ENCODE results near the gene SPAG4. TPM values are rescaled to one million over a fixed set of nuclear protein-coding genes. Genes with fewer than 3 reads are reported as not detected.

Gene SPAG4
- total and polyA plus RNA-seq, 2 donors (not counting 1 experiment from before 2014, with no cell fraction given) = 4.3 to 6.6 TPM

GRCh38 chr20:35582131-35582530, 33.5 kb upstream of the SPAG4 start:
- Histone ChIP-seq H3K27ac (ENCODE audit: insufficient read depth, low read length) (no peak overlapping the region), H3K4me3 (replicated peaks in 1 of 4; ENCODE audit: control extremely low read depth in 1 of 4, insufficient read depth in 1 of 4, low read depth in 3 of 4, low read length in 4 of 4) (no peak overlapping the region), H2AFZ (ENCODE audit: low read length) (no peak overlapping the region), H4K20me1 (ENCODE audit: control insufficient read depth, extremely low read depth, insufficient read depth, low read length) (no peaks in the 10 kb centered on the region), H3K4me2 (ENCODE audit: extremely low read depth, insufficient read depth, low read length) (no peak overlapping the region), H3K79me2 (ENCODE audit: control insufficient read depth, insufficient read depth, low read length) (no peaks in the 10 kb centered on the region), H3K4me1 (ENCODE audit: control insufficient read depth, extremely low read depth, insufficient read depth, low read length) (no peaks in the 10 kb centered on the region), H3K36me3 (ENCODE audit: control insufficient read depth, insufficient read depth, low read length) (no peaks in the 10 kb centered on the region), H3K9me3 (ENCODE audit: control insufficient read depth, insufficient read depth, low read depth, low read length) (no peaks in the 10 kb centered on the region), H3K9ac (ENCODE audit: insufficient read depth, low read length) (no peak overlapping the region), H3K27me3 (ENCODE audit: control insufficient read depth, insufficient read depth, low read length) (peaks cover 2% of the 10 kb centered on the region)
- TF ChIP-seq EZH2 (IDR thresholded peaks at IDR 0.05; ENCODE audit: low read length, missing control alignments) (no peak), CTCF (conservative IDR thresholded peaks at IDR 0.05 in 1 of 2, IDR thresholded peaks at IDR 0.05 in 1 of 2; ENCODE audit: low read depth in 1 of 2, low read length in 2 of 2) (no peak)
- no peak for DNase-seq (ENCODE audit: low read depth in 2 of 2)

GRCh38 chr20:35582741-35583404, 32.8 kb upstream of the SPAG4 start:
- H2AFZ ChIP-seq (ENCODE audit: low read length) = no peak overlapping the region

More at GRCh38 chr20:35582741-35583404, 32.8 kb upstream of the SPAG4 start:
- H3K36me3 ChIP-seq (ENCODE audit: control insufficient read depth, insufficient read depth, low read length) = no peaks in the 10 kb centered on the region
- DNase-seq (ENCODE audit: low read depth in 2 of 2) = no peak
- no peaks in the 10 kb centered on the region for H4K20me1 ChIP-seq (ENCODE audit: control insufficient read depth, extremely low read depth, insufficient read depth, low read length)
- no peak overlapping the region for H3K27ac ChIP-seq (ENCODE audit: insufficient read depth, low read length)
- H3K27me3 ChIP-seq (ENCODE audit: control insufficient read depth, insufficient read depth, low read length) = peaks cover 2% of the 10 kb centered on the region
- no peaks in the 10 kb centered on the region for H3K4me1 ChIP-seq (ENCODE audit: control insufficient read depth, extremely low read depth, insufficient read depth, low read length)
- H3K9me3 ChIP-seq (ENCODE audit: control insufficient read depth, insufficient read depth, low read depth, low read length) = no peaks in the 10 kb centered on the region
- no peak overlapping the region for H3K4me3 ChIP-seq (replicated peaks in 1 of 4; ENCODE audit: control extremely low read depth in 1 of 4, insufficient read depth in 1 of 4, low read depth in 3 of 4, low read length in 4 of 4)
- H3K4me2 ChIP-seq (ENCODE audit: extremely low read depth, insufficient read depth, low read length) = no peak overlapping the region
- H3K79me2 ChIP-seq (ENCODE audit: control insufficient read depth, insufficient read depth, low read length) = no peaks in the 10 kb centered on the region
- no peak for TF ChIP-seq EZH2 (IDR thresholded peaks at IDR 0.05; ENCODE audit: low read length, missing control alignments)
- no peak for TF ChIP-seq CTCF (conservative IDR thresholded peaks at IDR 0.05 in 1 of 2, IDR thresholded peaks at IDR 0.05 in 1 of 2; ENCODE audit: low read depth in 1 of 2, low read length in 2 of 2)
- H3K9ac ChIP-seq (ENCODE audit: insufficient read depth, low read length) = no peak overlapping the region
